Measurements from ENCODE around the gene ZNRD2.

ZNRD2 gene

GRCh38 chr11:65549096-65549495 lies 21.2 kb upstream of the ZNRD2 start:
- Histone ChIP-seq H3K36me3 (ENCODE audit: insufficient read depth, low read length) (0 out of 2 replicates have a peak, but pooled peaks cover 3% of the 10 kb centered on the region), H3K4me3 (ENCODE audit: low read depth, low read length) (no peak overlapping the region), H2AFZ (ENCODE audit: low read length, unreplicated experiment) (no peak overlapping the region), H3K27me3 (ENCODE audit: insufficient read depth, low read length) (no peaks in the 10 kb centered on the region), H3K79me2 (ENCODE audit: control insufficient read depth, insufficient read depth, low read length, unreplicated experiment) (no peaks in the 10 kb centered on the region), H3K4me1 (ENCODE audit: control insufficient read depth, insufficient read depth, low read length, unreplicated experiment) (peaks cover 3% of the 10 kb centered on the region), H3K27ac (ENCODE audit: low read depth, low read length) (no peak overlapping the region)

- Histone ChIP-seq H3K4me3 (ENCODE audit: low read depth, low read length) (no peak overlapping the region), H3K27ac (ENCODE audit: low read depth, low read length) (no peak overlapping the region), H3K27me3 (ENCODE audit: insufficient read depth, low read length) (no peaks in the 10 kb centered on the region), H3K4me1 (ENCODE audit: control insufficient read depth, insufficient read depth, low read length, unreplicated experiment) (peaks cover 28% of the 10 kb centered on the region), H3K79me2 (ENCODE audit: control insufficient read depth, insufficient read depth, low read length, unreplicated experiment) (peaks cover 8% of the 10 kb centered on the region), H3K36me3 (ENCODE audit: insufficient read depth, low read length) (0 out of 2 replicates have a peak, but pooled peaks cover 3% of the 10 kb centered on the region), H2AFZ (ENCODE audit: low read length, unreplicated experiment) (no peak overlapping the region)
Measured at GRCh38 chr11:65551572-65552387, 18.5 kb upstream of the ZNRD2 start.

- H3K27me3 ChIP-seq (ENCODE audit: insufficient read depth, low read length), result no peaks in the 10 kb centered on the region
- H2AFZ ChIP-seq (ENCODE audit: low read length, unreplicated experiment), result no peak overlapping the region
- no peak overlapping the region for H3K27ac ChIP-seq (ENCODE audit: low read depth, low read length)
- 0 out of 2 replicates have a peak, but pooled peaks cover 3% of the 10 kb centered on the region for H3K36me3 ChIP-seq (ENCODE audit: insufficient read depth, low read length)
- H3K4me3 ChIP-seq (ENCODE audit: low read depth, low read length), result no peak overlapping the region
- H3K4me1 ChIP-seq (ENCODE audit: control insufficient read depth, insufficient read depth, low read length, unreplicated experiment), result peaks cover 30% of the 10 kb centered on the region
- H3K79me2 ChIP-seq (ENCODE audit: control insufficient read depth, insufficient read depth, low read length, unreplicated experiment), result peaks cover 11% of the 10 kb centered on the region
Measured at GRCh38 chr11:65552388-65552951, 17.8 kb upstream of the ZNRD2 start.

GRCh38 chr11:65553301-65554001 lies 16.8 kb upstream of the ZNRD2 start:
- peaks cover 30% of the 10 kb centered on the region for H3K4me1 ChIP-seq (ENCODE audit: control insufficient read depth, insufficient read depth, low read length, unreplicated experiment)
- no peak overlapping the region for H2AFZ ChIP-seq (ENCODE audit: low read length, unreplicated experiment)
- no peak overlapping the region for H3K4me3 ChIP-seq (ENCODE audit: low read depth, low read length)
- no peaks in the 10 kb centered on the region for H3K27me3 ChIP-seq (ENCODE audit: insufficient read depth, low read length)
- H3K27ac ChIP-seq (ENCODE audit: low read depth, low read length), result no peak overlapping the region
- H3K79me2 ChIP-seq (ENCODE audit: control insufficient read depth, insufficient read depth, low read length, unreplicated experiment), result peaks cover 15% of the 10 kb centered on the region
- H3K36me3 ChIP-seq (ENCODE audit: insufficient read depth, low read length), result 0 out of 2 replicates have a peak, but pooled peaks cover 3% of the 10 kb centered on the region

- Histone ChIP-seq H3K27me3 (ENCODE audit: insufficient read depth, low read length) (no peaks in the 10 kb centered on the region), H3K4me3 (ENCODE audit: low read depth, low read length) (no peak overlapping the region), H3K4me1 (ENCODE audit: control insufficient read depth, insufficient read depth, low read length, unreplicated experiment) (peaks cover 38% of the 10 kb centered on the region), H2AFZ (ENCODE audit: low read length, unreplicated experiment) (no peak overlapping the region), H3K79me2 (ENCODE audit: control insufficient read depth, insufficient read depth, low read length, unreplicated experiment) (peaks cover 15% of the 10 kb centered on the region), H3K36me3 (ENCODE audit: insufficient read depth, low read length) (0 out of 2 replicates have a peak, but pooled peaks cover 3% of the 10 kb centered on the region), H3K27ac (ENCODE audit: low read depth, low read length) (no peak overlapping the region)
Measured at GRCh38 chr11:65554057-65554818, 16.0 kb upstream of the ZNRD2 start.

GRCh38 chr11:65554842-65555430 lies 15.3 kb upstream of the ZNRD2 start:
- Histone ChIP-seq H3K4me1 (ENCODE audit: control insufficient read depth, insufficient read depth, low read length, unreplicated experiment) (peaks cover 44% of the 10 kb centered on the region), H3K27ac (ENCODE audit: low read depth, low read length) (peak overlapping the region; percentile 35; the same call in 1 of the 2 replicates), H3K4me3 (ENCODE audit: low read depth, low read length) (peak overlapping the region; percentile 35; the same call in 1 of the 2 replicates), H2AFZ (ENCODE audit: low read length, unreplicated experiment) (no peak overlapping the region), H3K27me3 (ENCODE audit: insufficient read depth, low read length) (no peaks in the 10 kb centered on the region), H3K79me2 (ENCODE audit: control insufficient read depth, insufficient read depth, low read length, unreplicated experiment) (peaks cover 15% of the 10 kb centered on the region), H3K36me3 (ENCODE audit: insufficient read depth, low read length) (no peaks in the 10 kb centered on the region)

- Histone ChIP-seq H2AFZ (ENCODE audit: low read length, unreplicated experiment) (no peak overlapping the region), H3K4me3 (ENCODE audit: low read depth, low read length) (peak overlapping the region; percentile 80), H3K36me3 (ENCODE audit: insufficient read depth, low read length) (no peaks in the 10 kb centered on the region), H3K4me1 (ENCODE audit: control insufficient read depth, insufficient read depth, low read length, unreplicated experiment) (peaks cover 53% of the 10 kb centered on the region), H3K27ac (ENCODE audit: low read depth, low read length) (peak overlapping the region; percentile 50; the same call in 1 of the 2 replicates), H3K27me3 (ENCODE audit: insufficient read depth, low read length) (no peaks in the 10 kb centered on the region), H3K79me2 (ENCODE audit: control insufficient read depth, insufficient read depth, low read length, unreplicated experiment) (peaks cover 15% of the 10 kb centered on the region)
Measured at GRCh38 chr11:65555693-65556231, 14.5 kb upstream of the ZNRD2 start.

GRCh38 chr11:65556470-65557279 lies 13.6 kb upstream of the ZNRD2 start:
- Histone ChIP-seq H2AFZ (ENCODE audit: low read length, unreplicated experiment) (no peak overlapping the region), H3K36me3 (ENCODE audit: insufficient read depth, low read length) (no peaks in the 10 kb centered on the region), H3K27me3 (ENCODE audit: insufficient read depth, low read length) (no peaks in the 10 kb centered on the region), H3K79me2 (ENCODE audit: control insufficient read depth, insufficient read depth, low read length, unreplicated experiment) (peaks cover 15% of the 10 kb centered on the region), H3K4me3 (ENCODE audit: low read depth, low read length) (peak overlapping the region; percentile 80), H3K4me1 (ENCODE audit: control insufficient read depth, insufficient read depth, low read length, unreplicated experiment) (peaks cover 62% of the 10 kb centered on the region), H3K27ac (ENCODE audit: low read depth, low read length) (peak overlapping the region; percentile 50)

- Histone ChIP-seq H3K4me3 (ENCODE audit: low read depth, low read length) (peak overlapping the region; percentile 80), H2AFZ (ENCODE audit: low read length, unreplicated experiment) (no peak overlapping the region), H3K4me1 (ENCODE audit: control insufficient read depth, insufficient read depth, low read length, unreplicated experiment) (peaks cover 62% of the 10 kb centered on the region), H3K79me2 (ENCODE audit: control insufficient read depth, insufficient read depth, low read length, unreplicated experiment) (peaks cover 15% of the 10 kb centered on the region), H3K27me3 (ENCODE audit: insufficient read depth, low read length) (no peaks in the 10 kb centered on the region), H3K36me3 (ENCODE audit: insufficient read depth, low read length) (no peaks in the 10 kb centered on the region), H3K27ac (ENCODE audit: low read depth, low read length) (peak overlapping the region; percentile 74)
Measured at GRCh38 chr11:65557280-65558001, 12.8 kb upstream of the ZNRD2 start.
